MCF 10A (cell line): ENCODE data around the gene RS1. TPM values are rescaled to one million over a fixed set of nuclear protein-coding genes. Genes with fewer than 3 reads are reported as not detected.

Experiments used
- BruUV-seq: library from RNA; stranded (reverse); fragments of 400-500 nt; replicated peaks from 2 replicates; lab custom pipeline; 2021; lab: Mats Ljungman, UMichigan
- CTCF ChIA-PET: fragments of 300-600 bp; sonication (Branson Sonifier 250); formaldehyde crosslinking; extraction: SDS; loops from one replicate; lab custom pipeline; 2021; ENCODE audit warnings: antibody characterized with exemption, inconsistent platforms; lab: Yijun Ruan, JAX
- POLR2A ChIA-PET: fragments of 300-600, 350-650 bp; sonication (Branson Sonifier 250); formaldehyde crosslinking; extraction: SDS; loops from one replicate; lab custom pipeline; 2020; ENCODE audit warnings: antibody characterized with exemption, inconsistent platforms; lab: Yijun Ruan, JAX
- DNase-seq: peaks from one replicate; pipeline ENCODE4 v3.0.0-alpha.2; 2018; ENCODE audit not compliant: unreplicated experiment
- H3K27ac Mint-ChIP-seq: one replicate; pipeline ENCODE4 v1.8.0; 2022; ENCODE audit warnings: mild to moderate bottlenecking, low read depth, mixed read lengths; ENCODE audit not compliant: unreplicated experiment
- H3K27me3 Mint-ChIP-seq: one replicate; pipeline ENCODE4 v1.8.0; 2022; ENCODE audit warnings: mixed read lengths; ENCODE audit not compliant: insufficient read depth, unreplicated experiment
- H3K36me3 Mint-ChIP-seq: one replicate; pipeline ENCODE4 v1.8.0; 2022; ENCODE audit warnings: mild to moderate bottlenecking, moderate library complexity, mixed read lengths; ENCODE audit not compliant: insufficient read depth, unreplicated experiment
- H3K4me1 Mint-ChIP-seq: one replicate; pipeline ENCODE4 v1.8.0; 2022; ENCODE audit warnings: mixed read lengths; ENCODE audit not compliant: insufficient read depth, unreplicated experiment
- H3K4me3 Mint-ChIP-seq: one replicate; pipeline ENCODE4 v1.8.0; 2022; ENCODE audit warnings: mild to moderate bottlenecking, moderate library complexity, mixed read lengths; ENCODE audit not compliant: unreplicated experiment
- H3K9me3 Mint-ChIP-seq: one replicate; pipeline ENCODE4 v1.8.0; 2022; ENCODE audit warnings: mixed read lengths; ENCODE audit not compliant: unreplicated experiment
- CTCF ChIP-seq: fragments of 200-600 bp; IDR thresholded peaks from one replicate; pipeline ENCODE4 v1.8.0; 2022; ENCODE audit warnings: antibody characterized with exemption, mild to moderate bottlenecking; ENCODE audit not compliant: unreplicated experiment
- intact Hi-C: fragments of 100-400 bp; cut with micrococcal nuclease; formaldehyde crosslinking; loops from 2 replicates; pipeline ENCODE4 v1.14.1; 2022
- total RNA-seq: library from RNA; stranded (reverse); gene quantifications from 2 replicates; pipeline ENCODE4 v1.2.3, GENCODE V29; 2022

Gene RS1
- total RNA-seq, 1 experiment from 2014 or later, result not detected

DNA sequence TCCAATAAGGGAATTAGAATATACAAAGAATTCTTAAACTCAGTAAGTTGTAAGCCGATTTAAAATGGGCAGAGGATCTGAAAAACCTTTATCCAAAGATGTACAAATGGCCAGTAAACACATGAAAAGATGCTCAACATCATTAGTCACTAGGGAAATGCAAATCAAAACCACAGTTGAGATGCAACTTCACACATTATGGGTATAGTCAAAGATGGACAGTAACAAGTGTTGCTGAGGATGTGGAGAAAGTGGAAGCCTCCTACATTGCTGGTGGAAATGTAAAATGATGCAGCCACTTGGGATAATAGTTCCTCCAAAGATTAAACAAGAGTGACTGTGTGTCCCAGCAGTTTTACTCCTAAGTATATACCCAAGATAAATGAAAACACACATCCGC is 32.6 kb downstream of the RS1 start:
- Mint-ChIP-seq H3K27me3 (no peaks in the 10 kb centered on the region), H3K27ac (no peak overlapping the region), H3K36me3 (no peaks in the 10 kb centered on the region), H3K9me3 (no peaks in the 10 kb centered on the region), H3K4me3 (no peak overlapping the region), H3K4me1 (no peaks in the 10 kb centered on the region)
- TF ChIP-seq CTCF, result no peak
- ChIA-PET POLR2A (no interaction called here), CTCF (no interaction called here)
- DNase-seq, result no peak
- BruUV-seq, result no TSS peak
- intact Hi-C loops, result no loop called here

GRCh38 chrX:18638398-18638797 is 33.5 kb downstream of the RS1 start:
- POLR2A ChIA-PET, result no interaction called here
- CTCF ChIA-PET, result no interaction called here
- Mint-ChIP-seq H3K27ac (no peak overlapping the region), H3K27me3 (no peaks in the 10 kb centered on the region), H3K9me3 (no peaks in the 10 kb centered on the region), H3K4me1 (no peaks in the 10 kb centered on the region), H3K36me3 (no peaks in the 10 kb centered on the region), H3K4me3 (no peak overlapping the region)
- DNase-seq, result no peak
- intact Hi-C loops, result no loop called here
- TF ChIP-seq CTCF, result no peak
- BruUV-seq, result no TSS peak

DNA sequence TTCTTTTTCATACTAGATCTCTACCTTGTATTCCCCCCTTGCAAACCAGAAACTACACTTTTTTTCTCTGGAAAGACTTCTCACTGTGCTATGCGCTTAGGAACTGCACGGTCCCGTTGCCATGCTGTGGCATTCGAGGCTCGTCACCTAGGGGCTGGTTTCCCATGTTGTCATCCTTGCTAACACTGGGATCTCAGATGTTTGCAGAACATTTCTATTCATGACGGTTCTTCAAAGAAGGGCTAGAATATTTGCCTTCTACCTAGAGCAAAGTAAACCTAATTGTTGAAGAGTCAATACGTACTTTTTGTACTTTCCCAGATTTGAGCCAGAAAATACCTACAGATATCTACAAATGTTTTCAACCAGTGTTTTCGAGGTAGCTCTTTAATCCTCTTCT is 41.0 kb downstream of the RS1 start:
- no peak overlapping the region for H3K4me3 Mint-ChIP-seq
- DNase-seq, result no peak
- H3K9me3 Mint-ChIP-seq, result no peaks in the 10 kb centered on the region
- TF ChIP-seq CTCF, result no peak
- no TSS peak for BruUV-seq
- no peaks in the 10 kb centered on the region for H3K4me1 Mint-ChIP-seq
- no peaks in the 10 kb centered on the region for H3K27me3 Mint-ChIP-seq
- ChIA-PET CTCF (interaction anchor here (0.5 to 0.7 kb wide), 2 partner anchors 61 to 63 kb away, joined by 3 to 4 read pairs; no protein-coding TSS in a partner anchor), POLR2A (interaction anchor here (0.5 kb wide), 1 partner anchor 23 kb away, joined by 3 read pairs; no protein-coding TSS in a partner anchor)
- H3K36me3 Mint-ChIP-seq, result peaks cover 17% of the 10 kb centered on the region
- intact Hi-C loops, result no loop called here
- H3K27ac Mint-ChIP-seq, result no peak overlapping the region

DNA sequence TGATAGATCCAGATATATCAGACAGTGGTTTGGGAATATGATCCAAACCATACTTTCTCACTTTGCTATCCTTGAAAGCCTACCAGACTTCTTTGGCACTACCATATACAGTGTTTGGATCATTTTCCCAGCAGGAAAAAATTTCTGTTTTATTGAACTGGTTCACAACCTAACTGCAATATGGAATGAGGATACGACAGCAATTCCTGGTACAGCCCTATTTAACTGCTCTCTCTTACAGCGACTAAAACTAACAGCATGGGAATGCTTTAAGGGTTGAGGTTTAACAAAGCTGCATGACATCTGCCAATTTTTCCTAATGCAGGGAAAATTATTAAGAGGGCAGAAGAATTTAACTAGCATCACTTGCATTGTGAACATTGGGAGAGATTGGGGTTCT is 47.3 kb downstream of the RS1 start:
- Mint-ChIP-seq H3K9me3 (no peaks in the 10 kb centered on the region), H3K36me3 (peaks cover 17% of the 10 kb centered on the region)
- intact Hi-C loops, result no loop called here

More for the DNA sequence above, 47.3 kb downstream of the RS1 start:
- ChIA-PET CTCF (no interaction called here), POLR2A (no interaction called here)
- no peak for TF ChIP-seq CTCF
- H3K27me3 Mint-ChIP-seq, result no peaks in the 10 kb centered on the region
- no TSS peak for BruUV-seq
- no peaks in the 10 kb centered on the region for H3K4me1 Mint-ChIP-seq
- no peak for DNase-seq
- H3K4me3 Mint-ChIP-seq, result no peak overlapping the region
- no peak overlapping the region for H3K27ac Mint-ChIP-seq
